ENCODE measurements around the gene RHAG. TPM values are rescaled to one million over a fixed set of nuclear protein-coding genes. Genes with fewer than 3 reads are reported as not detected.

RHAG gene
- total and polyA plus RNA-seq, 2 experiments from 2014 or later = not detected

- Histone ChIP-seq H3K36me3 (ENCODE audit: insufficient read depth) (no peaks in the 10 kb centered on the region), H3K79me2 (replicated peaks; ENCODE audit: insufficient read depth) (no peaks in the 10 kb centered on the region), H3K4me1 (ENCODE audit: insufficient read depth) (peaks cover 3% of the 10 kb centered on the region; the same call in 1 of the 2 replicates), H3K9me2 (ENCODE audit: insufficient read depth) (no peaks in the 10 kb centered on the region), H2AFZ (no peak overlapping the region), H3F3A (replicated peaks; ENCODE audit: low read depth) (no peaks in the 10 kb centered on the region), H3K27me3 (ENCODE audit: insufficient read depth) (no peaks in the 10 kb centered on the region), H3K27ac (ENCODE audit: low read depth) (no peak overlapping the region), H3K4me2 (no peak overlapping the region), H4K20me1 (replicated peaks; ENCODE audit: insufficient read depth) (no peaks in the 10 kb centered on the region), H3K4me3 (no peak overlapping the region)
- H3K27me3 Mint-ChIP-seq (ENCODE audit: insufficient read depth, low read depth, poor library complexity) = no peaks in the 10 kb centered on the region
- no peaks in the 10 kb centered on the region for H3K4me1 Mint-ChIP-seq
- ATAC-seq (no peak), DNase-seq (ENCODE audit: low spot score) (no peak)
- no peaks in the 10 kb centered on the region; the same call in 2 of the 3 replicates for H3K36me3 Mint-ChIP-seq (ENCODE audit: low read depth)
- H3K9me3 Mint-ChIP-seq = no peaks in the 10 kb centered on the region
- TF ChIP-seq CTCF (conservative IDR thresholded peaks at IDR 0.05; ENCODE audit: low read depth in 2 of 2) (no peak), JUNB (IDR thresholded peaks at IDR 0.05; ENCODE audit: unreplicated experiment) (no peak), REST (IDR thresholded peaks at IDR 0.05; ENCODE audit: unreplicated experiment) (no peak)
- H3K4me3 Mint-ChIP-seq = no peak overlapping the region
- no peak overlapping the region for H3K27ac Mint-ChIP-seq
These were observed 2.4 kb downstream of the RHAG start for GRCh38 chr6:49634092-49634835.

- H3K79me2 ChIP-seq (replicated peaks; ENCODE audit: insufficient read depth) = no peaks in the 10 kb centered on the region
- H3K27me3 ChIP-seq (ENCODE audit: insufficient read depth) = no peaks in the 10 kb centered on the region
- H3K9me2 ChIP-seq (ENCODE audit: insufficient read depth) = no peaks in the 10 kb centered on the region
- H3K9me3 Mint-ChIP-seq = peaks cover 4% of the 10 kb centered on the region; the same call in 1 of the 3 replicates
- H3K4me1 Mint-ChIP-seq = no peaks in the 10 kb centered on the region
- peaks cover under 1% of the 10 kb centered on the region; the same call in 2 of the 3 replicates for H3K36me3 Mint-ChIP-seq (ENCODE audit: low read depth)
- no peak overlapping the region for H3K4me2 ChIP-seq
- H3K27me3 Mint-ChIP-seq (ENCODE audit: insufficient read depth, low read depth, poor library complexity) = no peaks in the 10 kb centered on the region
- H3K4me3 ChIP-seq = no peak overlapping the region
- DNase-seq (ENCODE audit: low spot score) = no peak
- H3K36me3 ChIP-seq (ENCODE audit: insufficient read depth) = no peaks in the 10 kb centered on the region
- H3K4me1 ChIP-seq (ENCODE audit: insufficient read depth) = peaks cover 3% of the 10 kb centered on the region; the same call in 1 of the 2 replicates
- H3K4me3 Mint-ChIP-seq = no peak overlapping the region
- TF ChIP-seq NANOG (IDR thresholded peaks at IDR 0.05; ENCODE audit: borderline replicate concordance) (no peak), JUNB (IDR thresholded peaks at IDR 0.05; ENCODE audit: unreplicated experiment) (no peak), ETS1 (IDR thresholded peaks at IDR 0.05) (no peak), ZNF114 (CRISPR knock-in tag; IDR thresholded peaks at IDR 0.05) (no peak), ZNF331 (CRISPR knock-in tag; IDR thresholded peaks at IDR 0.05; ENCODE audit: low read depth) (no peak)
- no peak overlapping the region for H3K27ac ChIP-seq (ENCODE audit: low read depth)
- H4K20me1 ChIP-seq (replicated peaks; ENCODE audit: insufficient read depth) = no peaks in the 10 kb centered on the region
- no peak for ATAC-seq
- H3F3A ChIP-seq (replicated peaks; ENCODE audit: low read depth) = no peaks in the 10 kb centered on the region
- no peak overlapping the region for H3K27ac Mint-ChIP-seq
- H2AFZ ChIP-seq = no peak overlapping the region
These were observed 3.1 kb downstream of the RHAG start for GRCh38 chr6:49633541-49633940.

Measured in GM23338 (cell line).